Prostate gland (tissue), 2 donors: ENCODE measurements around the gene DTNB. TPM values are rescaled to one million over a fixed set of nuclear protein-coding genes. Genes with fewer than 3 reads are reported as not detected.

Source experiments
- DNase-seq: peaks from one replicate; pipeline ENCODE4 v3.0.0-alpha.2; 2019; ENCODE audit warnings: low spot score
- H3K27ac ChIP-seq, 2 donors: fragments of 200-600 bp; sonication (generic); 2 replicates each; pipeline ENCODE4 v1.5.1; 2017 to 2019
- H3K27me3 ChIP-seq: fragments of 200-600 bp; sonication (generic); replicated peaks from 2 replicates; pipeline ENCODE4 v1.5.1; 2019; ENCODE audit not compliant: insufficient read depth
- H3K36me3 ChIP-seq, 2 donors: fragments of 200-600 bp; sonication (generic); 1 replicate in 1 of 2; 2 replicates in 1 of 2; pipeline versions ENCODE4 v1.5.1 to v1.8.1; 2017 to 2019
- H3K4me1 ChIP-seq: fragments of 200-600 bp; sonication (generic); replicated peaks from 2 replicates; pipeline ENCODE4 v1.5.1; 2019
- H3K4me3 ChIP-seq, 2 donors: fragments of 200-600 bp; sonication (generic); 2 replicates each; pipeline ENCODE4 v1.5.1; 2017 to 2019
- H3K9me3 ChIP-seq: fragments of 200-600 bp; sonication (generic); 2 replicates; pipeline ENCODE4 v1.5.1; 2017
- POLR2A ChIP-seq: fragments of 450-650 bp; IDR thresholded peaks from one replicate; pipeline ENCODE4 v1.6.1; 2016; ENCODE audit warnings: antibody characterized with exemption, mild to moderate bottlenecking
- POLR2AphosphoS5 ChIP-seq: sonication (generic); formaldehyde crosslinking; IDR thresholded peaks from one replicate; pipeline ENCODE4 v1.6.1; 2017; ENCODE audit warnings: antibody characterized with exemption
- WGBS: methylation state at CpG from one replicate; pipeline ENCODE4 v1.1.5; 2018; 5-methylcytosine and 5-hydroxymethylcytosine counted together
- intact Hi-C: fragments of 100-400 bp; cut with DNase I; formaldehyde crosslinking; loops from one replicate; pipeline ENCODE4 v1.14.2; 2022
- total RNA-seq, 2 donors: library from RNA; depleted of rRNA; stranded (reverse); fragments of >200 nt; gene quantifications; one replicate each; pipeline ENCODE4 v1.1.0, GENCODE V29; 2016
- TF ChIP-seq, protein P1 (sequence below), 4 experiments: fragments of 200-600 bp in 2 of 4; fragments of 450-650 bp in 2 of 4; sonication (generic) in 2 of 4; IDR thresholded peaks; 1 replicate in 3 of 4; 2 replicates in 1 of 4; pipeline ENCODE4 v1.5.1; 2016 to 2019; ENCODE audit warnings: antibody characterized with exemption in 4 of 4, mild to moderate bottlenecking in 2 of 4, moderate library complexity in 2 of 4

DTNB gene
- total RNA-seq, 2 donors from 2014 or later = 47.0 to 61.9 TPM

GRCh38 chr2:25339791-25340180 is 333.6 kb downstream of the DTNB start:
- TF ChIP-seq, protein P1, sequence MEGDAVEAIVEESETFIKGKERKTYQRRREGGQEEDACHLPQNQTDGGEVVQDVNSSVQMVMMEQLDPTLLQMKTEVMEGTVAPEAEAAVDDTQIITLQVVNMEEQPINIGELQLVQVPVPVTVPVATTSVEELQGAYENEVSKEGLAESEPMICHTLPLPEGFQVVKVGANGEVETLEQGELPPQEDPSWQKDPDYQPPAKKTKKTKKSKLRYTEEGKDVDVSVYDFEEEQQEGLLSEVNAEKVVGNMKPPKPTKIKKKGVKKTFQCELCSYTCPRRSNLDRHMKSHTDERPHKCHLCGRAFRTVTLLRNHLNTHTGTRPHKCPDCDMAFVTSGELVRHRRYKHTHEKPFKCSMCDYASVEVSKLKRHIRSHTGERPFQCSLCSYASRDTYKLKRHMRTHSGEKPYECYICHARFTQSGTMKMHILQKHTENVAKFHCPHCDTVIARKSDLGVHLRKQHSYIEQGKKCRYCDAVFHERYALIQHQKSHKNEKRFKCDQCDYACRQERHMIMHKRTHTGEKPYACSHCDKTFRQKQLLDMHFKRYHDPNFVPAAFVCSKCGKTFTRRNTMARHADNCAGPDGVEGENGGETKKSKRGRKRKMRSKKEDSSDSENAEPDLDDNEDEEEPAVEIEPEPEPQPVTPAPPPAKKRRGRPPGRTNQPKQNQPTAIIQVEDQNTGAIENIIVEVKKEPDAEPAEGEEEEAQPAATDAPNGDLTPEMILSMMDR (IDR thresholded peaks at IDR 0.05) = peak in 2 of 4 experiments; percentile 28 to 38
- TF ChIP-seq POLR2A (no peak), POLR2AphosphoS5 (peak; percentile 19)
- H3K36me3 ChIP-seq = no peaks in the 10 kb centered on the region
- intact Hi-C loops = loop anchor here (10.0 kb wide), 1 partner anchor 325 kb away; no protein-coding TSS in a partner anchor
- H3K4me1 ChIP-seq = peaks cover 5% of the 10 kb centered on the region
- WGBS = 28% methylated on average over 18 of the region's 18 CpGs
- H3K4me3 ChIP-seq = peak overlapping the region; percentile 73 to 75
- H3K27me3 ChIP-seq = no peaks in the 10 kb centered on the region
- peak overlapping the region; percentile 78 to 81 for H3K27ac ChIP-seq
- peak; percentile 30 for DNase-seq
- no peaks in the 10 kb centered on the region for H3K9me3 ChIP-seq

DNA sequence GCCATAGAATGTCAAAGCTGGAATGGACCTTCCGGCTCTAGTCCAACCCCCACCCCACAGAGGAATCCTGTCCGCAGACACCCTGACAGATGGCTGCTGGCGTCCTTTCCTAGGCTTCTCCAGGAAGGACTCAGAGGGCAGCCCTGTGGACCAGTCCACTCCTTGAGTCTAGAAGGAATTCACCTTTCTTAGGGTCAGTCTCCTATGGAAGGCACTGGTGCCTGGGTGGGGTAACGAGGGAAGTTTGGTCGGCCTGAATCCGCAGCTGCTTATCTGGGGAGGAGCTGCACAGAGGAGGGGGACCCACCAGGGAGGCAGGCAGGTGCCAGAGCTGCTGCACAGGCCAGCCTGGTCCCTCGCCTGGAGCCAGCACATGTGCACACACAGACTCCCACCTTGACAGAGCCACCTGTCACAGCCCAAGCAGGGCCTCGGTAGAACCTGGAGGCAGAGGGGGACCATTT is 334.1 kb downstream of the DTNB start:
- intact Hi-C loops = no loop called here
- 53% methylated on average over 8 of the region's 8 CpGs for WGBS
- Histone ChIP-seq H3K27ac (peak overlapping the region in 1 of 2 donors; percentile 78), H3K4me1 (peaks cover 5% of the 10 kb centered on the region), H3K36me3 (no peaks in the 10 kb centered on the region), H3K4me3 (peak overlapping the region in 1 of 2 donors; percentile 75), H3K27me3 (no peaks in the 10 kb centered on the region), H3K9me3 (no peaks in the 10 kb centered on the region)
- TF ChIP-seq, protein P1 (IDR thresholded peaks at IDR 0.05) = no peak
- TF ChIP-seq POLR2A = no peak
- TF ChIP-seq POLR2AphosphoS5 = no peak
- no peak for DNase-seq

DNA sequence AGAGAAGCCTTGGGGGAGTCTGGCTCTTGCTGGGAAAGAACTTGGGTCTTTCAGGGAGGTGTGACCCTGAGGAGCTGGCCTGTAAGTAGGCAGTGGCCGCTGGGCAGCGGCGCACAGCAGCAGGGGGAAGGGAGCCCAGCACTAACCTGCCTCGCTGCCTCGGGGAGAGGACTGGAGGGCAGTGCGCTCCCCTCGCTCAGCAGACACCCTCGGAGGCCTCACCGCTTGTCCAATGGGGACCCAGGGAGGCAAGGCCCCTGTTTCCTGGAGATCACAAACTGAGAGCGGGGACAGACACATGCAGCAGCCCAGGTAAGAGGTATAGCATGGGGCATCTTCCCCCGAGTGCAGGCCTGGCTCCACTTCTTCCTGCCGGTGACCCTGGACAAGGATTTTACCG is 335.0 kb downstream of the DTNB start:
- peaks cover 5% of the 10 kb centered on the region for H3K4me1 ChIP-seq
- no peak overlapping the region for H3K27ac ChIP-seq
- H3K36me3 ChIP-seq = no peaks in the 10 kb centered on the region
- no peak overlapping the region for H3K4me3 ChIP-seq
- H3K27me3 ChIP-seq = no peaks in the 10 kb centered on the region
- TF ChIP-seq POLR2A (no peak), POLR2AphosphoS5 (no peak)
- TF ChIP-seq, protein P1 (IDR thresholded peaks at IDR 0.05) = no peak
- no peak for DNase-seq
- 78% methylated on average over 13 of the region's 13 CpGs for WGBS
- intact Hi-C loops = no loop called here
- H3K9me3 ChIP-seq = no peaks in the 10 kb centered on the region

GRCh38 chr2:25337891-25338290 is 335.5 kb downstream of the DTNB start:
- Histone ChIP-seq H3K9me3 (no peaks in the 10 kb centered on the region), H3K4me3 (no peak overlapping the region), H3K4me1 (peaks cover 5% of the 10 kb centered on the region), H3K27me3 (no peaks in the 10 kb centered on the region), H3K27ac (no peak overlapping the region), H3K36me3 (no peaks in the 10 kb centered on the region)
- DNase-seq = no peak
- 71% methylated on average over 7 of the region's 7 CpGs for WGBS
- TF ChIP-seq, protein P1 (IDR thresholded peaks at IDR 0.05) = no peak
- no peak for TF ChIP-seq POLR2AphosphoS5
- TF ChIP-seq POLR2A = no peak
- intact Hi-C loops = no loop called here

DNA sequence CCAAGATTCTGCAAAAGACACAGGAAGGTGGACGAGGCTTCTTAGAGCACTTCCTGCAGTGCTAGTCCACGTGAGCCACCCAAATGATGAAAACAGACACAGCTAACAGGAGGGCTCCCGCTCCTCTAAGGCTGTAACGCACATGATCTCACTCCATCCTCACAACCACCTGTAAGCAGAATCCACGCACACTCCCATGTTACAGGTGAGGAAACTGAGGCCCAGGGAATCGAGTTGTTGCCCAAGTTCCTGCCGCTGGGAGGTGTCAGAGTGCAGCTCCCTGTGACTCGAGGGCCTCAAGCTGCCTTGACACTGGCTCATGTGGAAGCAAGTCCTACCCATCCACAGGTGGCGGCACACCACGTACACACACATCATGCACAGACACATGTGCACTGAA is 336.1 kb downstream of the DTNB start:
- Histone ChIP-seq H3K27ac (no peak overlapping the region), H3K27me3 (no peaks in the 10 kb centered on the region), H3K9me3 (no peaks in the 10 kb centered on the region), H3K4me3 (no peak overlapping the region), H3K36me3 (no peaks in the 10 kb centered on the region), H3K4me1 (peaks cover 5% of the 10 kb centered on the region)
- DNase-seq = no peak
- intact Hi-C loops = no loop called here
- 64% methylated on average over 10 of the region's 10 CpGs for WGBS
- no peak for TF ChIP-seq POLR2A
- TF ChIP-seq POLR2AphosphoS5 = no peak
- TF ChIP-seq, protein P1 (IDR thresholded peaks at IDR 0.05) = no peak
